HG03439 (cell line): ENCODE data around the gene PSG5.
"Not testable (repeated sequence)": the region's sequence is repeated elsewhere in the genome, so short reads cannot be mapped to it uniquely, and the experiment has no call there.

Source experiments
- ATAC-seq: cut with Tn5 transposase; IDR thresholded peaks from one replicate; pipeline ENCODE4 v1.9.1; 2021; ENCODE audit warnings: mild to moderate bottlenecking, moderate library complexity; ENCODE audit not compliant: unreplicated experiment

Gene PSG5

GRCh38 chr19:43188092-43188491, 1.8 kb upstream of the PSG5 start:
- not testable (repeated sequence) for ATAC-seq

GRCh38 chr19:43181869-43182771, 4.2 kb downstream of the PSG5 start:
- ATAC-seq = not testable (repeated sequence)

- not testable (repeated sequence) for ATAC-seq
These were observed 6.7 kb downstream of the PSG5 start for GRCh38 chr19:43179569-43180147.

- not testable (repeated sequence) for ATAC-seq
These were observed 7.8 kb downstream of the PSG5 start for GRCh38 chr19:43178577-43178976.

- ATAC-seq = not testable (repeated sequence)
These were observed 20.4 kb downstream of the PSG5 start for GRCh38 chr19:43165906-43166305.

GRCh38 chr19:43163135-43163534, 23.2 kb downstream of the PSG5 start:
- ATAC-seq = not testable (repeated sequence)

- not testable (repeated sequence) for ATAC-seq
These were observed 24.1 kb downstream of the PSG5 start for GRCh38 chr19:43162261-43162660.

- no peak for ATAC-seq
These were observed 34.1 kb downstream of the PSG5 start for GRCh38 chr19:43152214-43152613.

GRCh38 chr19:43149788-43150187, 36.5 kb downstream of the PSG5 start:
- ATAC-seq = not testable (repeated sequence)

- ATAC-seq = no peak
These were observed 38.1 kb downstream of the PSG5 start for GRCh38 chr19:43148233-43148632.

- not testable (repeated sequence) for ATAC-seq
These were observed 44.6 kb downstream of the PSG5 start for GRCh38 chr19:43141763-43142162.

GRCh38 chr19:43132696-43133095, 53.6 kb downstream of the PSG5 start:
- no peak for ATAC-seq

- ATAC-seq = not testable (repeated sequence)
These were observed 55.0 kb downstream of the PSG5 start for GRCh38 chr19:43131281-43131842.

- not testable (repeated sequence) for ATAC-seq
These were observed 57.1 kb downstream of the PSG5 start for GRCh38 chr19:43129197-43129596.

GRCh38 chr19:43127336-43127735, 59.0 kb downstream of the PSG5 start:
- ATAC-seq = not testable (repeated sequence)

GRCh38 chr19:43126720-43127119, 59.6 kb downstream of the PSG5 start:
- ATAC-seq = no peak

GRCh38 chr19:43124360-43124759, 62.0 kb downstream of the PSG5 start:
- ATAC-seq = no peak

GRCh38 chr19:43120433-43121026, 65.8 kb downstream of the PSG5 start:
- not testable (repeated sequence) for ATAC-seq

- ATAC-seq = not testable (repeated sequence)
These were observed 66.8 kb downstream of the PSG5 start for GRCh38 chr19:43119526-43119925.
